Psoas muscle (tissue), 8 donors: Measurements from ENCODE around the gene CDH4. TPM values are rescaled to one million over a fixed set of nuclear protein-coding genes. Genes with fewer than 3 reads are reported as not detected.
A peak's percentile ranks its signal among the peaks of the same experiment; 100 is the strongest.

ENCODE experiments used
- ATAC-seq, 4 donors: fragments of 200-7000 bp; cut with Tn5 transposase; one replicate each; pipeline ENCODE4 v1.9.1; 2020; ENCODE audit warnings: moderate library complexity in 3 of 4, mild to moderate bottlenecking in 2 of 4
- DNase-seq, 2 donors: peaks; one replicate each; pipeline ENCODE4 v3.0.0-alpha.2; 2020
- H3K27ac ChIP-seq: fragments of 200-600 bp; one replicate; pipeline ENCODE4 v1.8.0; 2022
- H3K27me3 ChIP-seq, 3 donors: fragments of 200-600 bp in 1 of 3; one replicate each; pipeline versions ENCODE4 v1.6.1 to v1.8.0; 2013 to 2022; ENCODE audit warnings: low read length in 2 of 3, mild to moderate bottlenecking in 2 of 3, moderate library complexity in 1 of 3; ENCODE audit not compliant: insufficient read depth in 3 of 3
- H3K36me3 ChIP-seq, 2 donors: fragments of 200-600 bp in 1 of 2; one replicate each; pipeline versions ENCODE4 v1.6.1 to v1.8.0; 2013 to 2022; ENCODE audit warnings: low read depth in 1 of 2, mild to moderate bottlenecking in 1 of 2, moderate library complexity in 1 of 2; ENCODE audit not compliant: insufficient read depth in 1 of 2
- H3K4me1 ChIP-seq: fragments of 200-600 bp; one replicate; pipeline ENCODE4 v1.8.0; 2022
- H3K4me3 ChIP-seq: fragments of 200-600 bp; one replicate; pipeline ENCODE4 v1.8.0; 2022; ENCODE audit warnings: mild to moderate bottlenecking
- H3K9me3 ChIP-seq: fragments of 200-600 bp; one replicate; pipeline ENCODE4 v1.8.0; 2022
- CTCF ChIP-seq: fragments of 200-600 bp; IDR thresholded peaks from one replicate; pipeline ENCODE4 v1.8.0; 2022; ENCODE audit warnings: antibody characterized with exemption
- WGBS, 3 donors: extraction: QIAGEN DNeasy Blood & Tissue Kit; methylation state at CpG; one replicate each; pipeline versions ENCODE4 v1.1.6 to v1.1.7; 2013; 5-methylcytosine and 5-hydroxymethylcytosine counted together
- intact Hi-C, 2 donors: fragments of 100-400 bp; cut with DNase I; formaldehyde crosslinking; loops; one replicate each; pipeline versions ENCODE4 v1.11.0 to v1.14.2; 2022
- polyA plus RNA-seq, 3 donors: library from polyadenylated mRNA; stranded (reverse); fragments of 200-250 nt; gene quantifications; one replicate each; pipeline ENCODE4 v1.2.3, GENCODE V29; 2013
- total RNA-seq, 4 donors: library from RNA; stranded (reverse); fragmentation: NEBNext Ultra II Directional in 2 of 4; extraction: Animal tissue kit (Norgen Biotek cat#: 25700) in 2 of 4; gene quantifications; one replicate each; pipeline versions ENCODE4 v1.2.1 to v1.2.4, GENCODE V29; 2021 to 2023
- donor health status: healthy with polysubstance abuse.
- donor health status: DM: no; HTN: no; CAD: no; lungs with moderate emphysema.
- donor health status: Bipolar disorder and iron deficiency.
- donor health status: healthy.
- donor health status: DM: yes; HTN: yes; CAD: no.
- donor health status: DM: no; HTN: no; CAD: no.
- donor health status: DM: no; HTN: no; CAD: no.
- donor health status: DM: yes; HTN: yes; CAD: no.

Gene CDH4
- total and polyA plus RNA-seq, 7 donors: 0.26 to 1.0 (median 0.34) TPM

- Histone ChIP-seq H3K4me3 (no peak overlapping the region), H3K27me3 (peaks cover 0 to 5% (median 3%) of the 10 kb centered on the region in 3 donors), H3K4me1 (no peaks in the 10 kb centered on the region), H3K9me3 (no peaks in the 10 kb centered on the region), H3K27ac (no peak overlapping the region), H3K36me3 (no peaks in the 10 kb centered on the region)
- 76 to 97% (median 83%) methylated on average over 4 to 6 of the region's 6 CpGs for whole genome bisulfite sequencing, 3 donors
- DNase-seq (peak in 1 of 2 donors; percentile 21), ATAC-seq (no peak)
- no peak for TF ChIP-seq CTCF
- intact Hi-C loops: no loop called here
Observed at GRCh38 chr20:61791995-61792394, 539.9 kb downstream of the CDH4 start.

GRCh38 chr20:61795669-61796630 lies 543.9 kb downstream of the CDH4 start:
- no peak overlapping the region for H3K4me3 ChIP-seq
- no peak for TF ChIP-seq CTCF
- H3K27ac ChIP-seq: no peak overlapping the region
- no peaks in the 10 kb centered on the region for H3K36me3 ChIP-seq
- H3K4me1 ChIP-seq: no peaks in the 10 kb centered on the region
- peaks cover 0 to 20% (median 5%) of the 10 kb centered on the region in 3 donors for H3K27me3 ChIP-seq
- 76 to 78% (median 77%) methylated on average over 15 of the region's 15 CpGs for WGBS, 3 donors
- ATAC-seq (no peak), DNase-seq (peak in 1 of 2 donors; percentile 38)
- intact Hi-C loops: no loop called here
- no peaks in the 10 kb centered on the region for H3K9me3 ChIP-seq

GRCh38 chr20:61796738-61797137 lies 544.7 kb downstream of the CDH4 start:
- 37 to 45% (median 40%) methylated on average over 11 of the region's 11 CpGs for WGBS, 3 donors
- DNase-seq: peak in 1 of 2 donors; percentile 22

GRCh38 chr20:61797200-61797599 lies 545.1 kb downstream of the CDH4 start:
- Histone ChIP-seq H3K36me3 (no peaks in the 10 kb centered on the region), H3K27me3 (peaks cover 0 to 33% (median 6%) of the 10 kb centered on the region in 3 donors), H3K27ac (no peak overlapping the region), H3K4me1 (no peaks in the 10 kb centered on the region), H3K9me3 (no peaks in the 10 kb centered on the region), H3K4me3 (no peak overlapping the region)
- 72 to 73% (median 73%) methylated on average over 7 of the region's 7 CpGs for WGBS, 3 donors
- DNase-seq (peak in 1 of 2 donors; percentile 25), ATAC-seq (no peak)
- no peak for TF ChIP-seq CTCF
- intact Hi-C loops: no loop called here

More at GRCh38 chr20:61796738-61797137, 544.7 kb downstream of the CDH4 start:
- intact Hi-C loops: no loop called here
- Histone ChIP-seq H3K4me1 (no peaks in the 10 kb centered on the region), H3K36me3 (no peaks in the 10 kb centered on the region), H3K27me3 (peaks cover 0 to 28% (median 5%) of the 10 kb centered on the region in 3 donors), H3K27ac (no peak overlapping the region), H3K4me3 (no peak overlapping the region), H3K9me3 (no peaks in the 10 kb centered on the region)
- TF ChIP-seq CTCF: no peak
- no peak for ATAC-seq
